Gastrocnemius medialis (tissue), 4 donors: ENCODE measurements around the gene MYBPH. TPM values are rescaled to one million over a fixed set of nuclear protein-coding genes. Genes with fewer than 3 reads are reported as not detected.

Experiments
- ATAC-seq, 2 donors: fragments of 150-250 bp; one replicate each; pipeline ENCODE4 v1.9.1; 2016
- DNase-seq, 2 donors: peaks; one replicate each; pipeline ENCODE4 v3.0.0-alpha.2; 2019
- H3K27ac ChIP-seq, 4 donors: fragments of 200-600 bp; sonication (generic); 1 replicate in 1 of 4; 2 replicates in 3 of 4; pipeline ENCODE4 v1.5.1; 2016 to 2018; ENCODE audit warnings: mild to moderate bottlenecking in 2 of 4, moderate library complexity in 1 of 4
- H3K27me3 ChIP-seq, 3 donors: fragments of 200-600 bp; sonication (generic) in 2 of 3; 1 replicate in 1 of 3; 2 replicates in 2 of 3; pipeline versions ENCODE4 v1.5.1 to v1.6.0; 2016 to 2019; ENCODE audit warnings: mild to moderate bottlenecking in 1 of 3, moderate library complexity in 1 of 3
- H3K36me3 ChIP-seq, 2 donors: fragments of 200-600 bp; sonication (generic) in 1 of 2; one replicate each; pipeline ENCODE4 v1.5.1; 2017 to 2018
- H3K4me1 ChIP-seq, 2 donors: fragments of 200-600 bp; sonication (generic) in 1 of 2; one replicate each; pipeline ENCODE4 v1.5.1; 2016 to 2017; ENCODE audit warnings: mild to moderate bottlenecking in 2 of 2
- H3K4me3 ChIP-seq, 4 donors: fragments of 200-600 bp; sonication (generic) in 3 of 4; 1 replicate in 1 of 4; 2 replicates in 3 of 4; pipeline ENCODE4 v1.5.1; 2016 to 2019; ENCODE audit warnings: mild to moderate bottlenecking in 2 of 4
- H3K9me3 ChIP-seq, 3 donors: fragments of 200-600 bp; sonication (generic) in 2 of 3; 1 replicate in 1 of 3; 2 replicates in 2 of 3; pipeline ENCODE4 v1.5.1; 2016 to 2019
- CTCF ChIP-seq, 5 experiments: fragments of 450-650 bp in 3 of 5; fragments of 200-600 bp in 2 of 5; sonication (generic) in 2 of 5; IDR thresholded peaks in 4 of 5; conservative IDR thresholded peaks in 1 of 5; 1 replicate in 4 of 5; 2 replicates in 1 of 5; pipeline ENCODE4 v1.5.1; 2016 to 2019; ENCODE audit warnings: antibody characterized with exemption in 5 of 5, mild to moderate bottlenecking in 3 of 5, moderate library complexity in 3 of 5
- POLR2A ChIP-seq, 2 donors: fragments of 450-650 bp; IDR thresholded peaks; one replicate each; pipeline ENCODE4 v1.6.1; 2017; ENCODE audit warnings: antibody characterized with exemption in 2 of 2, mild to moderate bottlenecking in 2 of 2, moderate library complexity in 2 of 2
- in situ Hi-C, 4 donors: fragments of 200-750 bp; cut with MboI; loops; one replicate each; pipeline versions ENCODE4 v1.15.0 to v1.8.0; 2017; ENCODE audit warnings: low sequenced_read_pairs in 4 of 4
- intact Hi-C: fragments of 100-400 bp; cut with DNase I; formaldehyde crosslinking; loops from one replicate; pipeline ENCODE4 v1.15.1; 2023; ENCODE audit warnings: low total_unique reads
- total RNA-seq, 4 donors: library from RNA; depleted of rRNA; stranded (reverse); fragments of >200 nt; gene quantifications; one replicate each; pipeline versions ENCODE4 v1.1.0 to v1.2.3, GENCODE V29; 2016

The MYBPH gene
- total RNA-seq, 4 donors from 2014 or later, result 7.4 to 260 (median 45.5) TPM

- Histone ChIP-seq H3K9me3 (no peaks in the 10 kb centered on the region), H3K4me1 (no peaks in the 10 kb centered on the region), H3K27me3 (no peaks in the 10 kb centered on the region), H3K27ac (no peak overlapping the region), H3K36me3 (no peaks in the 10 kb centered on the region), H3K4me3 (no peak overlapping the region)
- no peak for TF ChIP-seq CTCF (IDR thresholded peaks at IDR 0.05 in 4 of 5, conservative IDR thresholded peaks at IDR 0.05 in 1 of 5)
- TF ChIP-seq POLR2A (IDR thresholded peaks at IDR 0.05), result no peak
- intact Hi-C loops (no loop called here), in situ Hi-C loops (no loop called here)
- no peak for ATAC-seq
- no peak for DNase-seq
Measured at GRCh38 chr1:203146042-203146369, 29.6 kb downstream of the MYBPH start.

- no peaks in the 10 kb centered on the region for H3K4me1 ChIP-seq
- no peak overlapping the region for H3K4me3 ChIP-seq
- H3K27me3 ChIP-seq, result no peaks in the 10 kb centered on the region
- TF ChIP-seq CTCF (IDR thresholded peaks at IDR 0.05 in 4 of 5, conservative IDR thresholded peaks at IDR 0.05 in 1 of 5) (no peak), POLR2A (IDR thresholded peaks at IDR 0.05) (no peak)
- H3K27ac ChIP-seq, result no peak overlapping the region
- in situ Hi-C loops, result no loop called here
- intact Hi-C loops, result no loop called here
- no peak for DNase-seq
- ATAC-seq, result no peak
- no peaks in the 10 kb centered on the region for H3K9me3 ChIP-seq
- H3K36me3 ChIP-seq, result no peaks in the 10 kb centered on the region
Measured at GRCh38 chr1:203145321-203146041, 30.1 kb downstream of the MYBPH start.

GRCh38 chr1:203144661-203145060 is 31.0 kb downstream of the MYBPH start:
- Histone ChIP-seq H3K36me3 (no peaks in the 10 kb centered on the region), H3K4me1 (no peaks in the 10 kb centered on the region), H3K9me3 (no peaks in the 10 kb centered on the region), H3K27me3 (no peaks in the 10 kb centered on the region), H3K4me3 (no peak overlapping the region), H3K27ac (no peak overlapping the region)
- TF ChIP-seq CTCF (IDR thresholded peaks at IDR 0.05 in 4 of 5, conservative IDR thresholded peaks at IDR 0.05 in 1 of 5) (no peak), POLR2A (IDR thresholded peaks at IDR 0.05) (no peak)
- no peak for DNase-seq
- intact Hi-C loops, result no loop called here
- ATAC-seq, result no peak
- in situ Hi-C loops, result no loop called here

GRCh38 chr1:203143641-203144040 is 32.0 kb downstream of the MYBPH start:
- no peak for TF ChIP-seq POLR2A (IDR thresholded peaks at IDR 0.05)
- no peak for TF ChIP-seq CTCF (IDR thresholded peaks at IDR 0.05 in 4 of 5, conservative IDR thresholded peaks at IDR 0.05 in 1 of 5)
- in situ Hi-C loops, result no loop called here

More at GRCh38 chr1:203143641-203144040, 32.0 kb downstream of the MYBPH start:
- intact Hi-C loops, result no loop called here
- DNase-seq (no peak), ATAC-seq (no peak)
- Histone ChIP-seq H3K36me3 (no peaks in the 10 kb centered on the region), H3K27me3 (no peaks in the 10 kb centered on the region), H3K27ac (no peak overlapping the region), H3K9me3 (no peaks in the 10 kb centered on the region), H3K4me3 (no peak overlapping the region), H3K4me1 (no peaks in the 10 kb centered on the region)
